ENCODE data around the gene CCDC73.
"Not testable (repeated sequence)": the region's sequence is repeated elsewhere in the genome, so short reads cannot be mapped to it uniquely, and the experiment has no call there.

Gene CCDC73

DNA sequence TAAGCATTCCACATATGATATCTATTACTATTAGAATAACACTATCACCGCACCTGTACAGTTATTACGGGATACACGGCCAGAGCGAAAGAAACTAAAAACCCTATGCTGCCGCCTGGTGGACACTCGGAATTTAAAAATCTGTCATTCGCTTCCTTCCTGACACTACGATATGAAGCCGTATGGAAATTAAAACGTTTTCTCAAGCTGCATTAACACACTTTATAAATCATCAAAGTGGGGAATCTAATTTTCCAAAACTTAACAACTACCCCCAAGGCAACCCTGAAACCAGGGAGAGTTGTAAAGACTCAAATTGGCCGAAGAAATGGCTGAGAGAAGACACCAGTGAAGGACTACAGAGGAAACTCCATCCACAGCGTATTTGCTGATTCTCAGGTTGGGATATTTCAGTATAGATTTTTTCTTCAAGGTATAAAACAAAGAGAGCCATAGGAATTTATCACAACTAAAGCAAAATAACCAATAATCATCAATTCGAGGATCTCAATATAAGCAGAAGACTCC lies 1.4 kb downstream of the CCDC73 start:
- DNase-seq = no peak

DNA sequence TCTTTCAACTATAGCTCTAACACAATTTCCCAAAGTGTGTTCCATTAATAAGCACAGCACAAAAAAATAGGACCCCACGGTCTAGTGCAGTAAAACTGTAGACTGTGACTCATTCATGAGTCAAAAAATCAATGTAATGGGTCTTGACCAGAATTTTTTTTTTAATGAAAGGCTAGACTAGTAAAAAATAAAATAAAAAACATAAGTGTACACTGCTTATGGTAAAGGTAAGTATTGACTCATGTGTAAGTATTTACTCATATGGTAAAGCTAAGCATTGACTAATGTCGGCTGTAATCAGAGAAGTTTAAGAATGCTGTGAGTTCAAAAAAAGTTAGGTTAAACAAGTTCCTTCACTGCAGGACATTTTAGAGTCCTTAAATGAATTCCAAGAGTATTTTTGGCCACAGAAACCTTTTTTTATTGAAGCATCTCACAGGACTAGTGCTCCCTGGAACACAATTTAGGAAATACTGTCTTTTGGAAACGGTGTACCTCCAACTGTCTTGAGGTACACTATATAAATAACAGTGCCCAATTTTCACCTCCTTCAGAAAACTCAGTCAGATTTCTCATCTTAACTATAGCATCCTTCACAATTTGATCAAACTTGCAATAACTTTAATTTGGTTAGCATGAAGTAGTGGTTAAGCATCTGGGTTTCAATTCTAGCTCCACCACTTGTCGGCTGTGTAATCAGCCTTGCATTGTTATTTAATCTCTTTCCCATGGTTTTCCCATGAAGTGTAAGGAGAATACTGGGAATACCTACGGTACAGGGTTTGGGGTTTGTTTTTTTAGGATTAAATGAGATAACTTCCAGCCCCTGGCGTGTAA lies 2.1 kb downstream of the CCDC73 start:
- no peak for DNase-seq

DNA sequence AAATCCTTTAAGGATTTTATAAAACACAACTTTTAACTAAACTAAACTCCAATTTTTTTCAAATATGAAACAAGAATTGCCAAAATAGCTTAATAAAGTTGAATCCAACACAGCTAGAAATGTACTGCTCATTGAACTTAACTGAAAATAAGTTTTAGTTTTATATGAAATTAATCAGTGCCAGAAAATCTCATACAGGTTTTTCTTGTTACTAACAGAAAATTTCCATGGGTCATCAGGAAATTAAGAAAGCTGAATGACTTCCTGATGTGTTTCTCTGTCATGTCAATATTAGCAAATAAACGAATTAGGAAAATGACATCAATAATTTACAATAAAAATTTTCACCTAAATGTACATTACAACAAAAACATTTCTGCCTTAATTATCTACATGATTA lies 3.5 kb downstream of the CCDC73 start:
- no peak for DNase-seq

DNA sequence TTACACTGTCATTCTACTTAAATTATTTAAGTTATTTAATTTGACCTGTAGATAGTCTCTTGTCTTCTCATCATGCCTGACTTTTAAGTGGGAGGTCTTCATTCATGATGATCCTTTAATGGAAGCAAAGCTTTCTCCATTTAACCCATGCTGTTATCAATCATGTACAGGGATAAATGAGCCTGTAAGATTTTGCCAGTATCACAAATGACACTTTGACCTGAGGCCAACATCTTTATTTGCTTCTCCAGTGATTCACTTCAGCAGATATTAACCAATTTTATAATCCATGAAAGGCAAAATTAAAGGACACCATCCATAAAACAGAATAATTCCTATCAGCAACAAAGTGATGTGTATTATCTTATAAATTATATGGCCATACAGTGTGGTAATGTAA lies 7.7 kb downstream of the CCDC73 start:
- no peak for DNase-seq

DNA sequence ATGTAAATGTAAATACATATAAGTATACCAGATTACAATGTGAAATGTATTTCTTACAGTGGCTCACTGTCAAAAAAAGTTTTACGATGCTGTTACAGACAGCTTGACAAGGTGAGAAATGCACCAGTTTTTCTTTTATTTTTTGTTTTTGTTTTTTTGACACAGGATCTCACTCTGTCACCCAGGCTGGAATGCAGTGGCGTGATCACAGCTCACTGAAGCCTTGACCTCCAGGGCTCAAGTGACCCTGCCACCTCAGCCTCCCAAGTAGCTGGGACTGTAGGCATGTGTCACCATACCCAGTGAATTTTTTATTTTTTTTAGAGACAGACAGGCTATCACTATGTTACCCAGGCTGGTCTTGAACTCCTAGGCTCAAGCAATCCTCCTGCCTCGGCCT lies 9.2 kb downstream of the CCDC73 start:
- DNase-seq = no peak

DNA sequence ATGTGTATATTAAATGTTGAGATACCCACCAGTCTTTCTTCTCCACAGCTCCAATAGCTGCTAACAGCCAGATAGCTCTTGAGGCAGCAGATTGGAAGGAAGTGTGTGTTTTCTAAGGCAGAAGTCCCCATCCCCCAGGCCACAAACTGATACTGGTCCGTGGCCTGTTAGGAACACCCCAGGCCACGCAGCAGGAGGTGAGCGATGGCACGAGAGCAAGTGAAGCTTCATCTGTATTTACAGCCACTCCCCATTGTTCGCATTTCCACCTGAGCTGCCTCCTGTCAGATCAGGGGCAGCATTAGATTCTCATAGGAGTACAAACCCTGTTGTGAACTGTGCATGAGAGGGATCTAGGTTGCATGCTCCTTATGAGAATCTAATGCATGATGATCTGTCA lies 12.7 kb downstream of the CCDC73 start:
- no peak for DNase-seq

DNA sequence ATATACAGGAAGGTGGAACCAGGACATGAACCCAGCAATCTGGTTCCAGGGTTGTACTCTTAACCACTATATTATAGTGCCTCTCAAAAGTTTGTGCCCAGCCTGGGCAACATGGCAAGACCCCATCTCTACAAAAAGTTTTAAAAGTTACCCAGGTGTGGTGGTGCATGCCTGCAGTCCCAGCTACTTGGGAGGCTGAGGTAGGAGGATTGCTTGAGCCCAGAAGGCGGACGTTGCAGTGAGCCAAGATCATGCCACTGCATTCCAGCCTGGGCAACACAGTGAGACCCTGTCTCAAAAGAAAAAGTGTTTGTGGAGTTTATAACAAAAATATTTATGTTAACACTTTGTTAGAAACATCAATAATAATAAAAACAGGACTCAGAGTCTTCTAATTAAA lies 13.6 kb downstream of the CCDC73 start:
- DNase-seq = not testable (repeated sequence)

DNA sequence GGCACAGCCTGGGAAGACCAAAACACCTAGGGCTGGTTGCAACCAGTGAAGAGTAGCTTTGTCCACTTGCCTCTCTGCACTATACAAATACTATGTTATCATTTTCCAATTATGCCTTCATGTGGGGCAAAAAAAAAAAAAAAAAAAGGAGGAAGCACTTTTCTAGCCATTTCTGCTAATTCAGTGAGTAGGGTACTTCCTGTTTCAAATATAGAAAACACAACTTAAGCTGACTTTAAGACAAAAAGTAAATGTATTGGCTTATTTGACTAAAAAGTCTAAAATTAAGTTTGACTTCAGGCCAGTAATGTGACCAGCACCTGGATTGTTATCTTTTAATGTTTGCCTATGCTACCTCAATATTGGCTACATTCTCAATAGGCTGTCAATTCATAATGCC lies 15.3 kb downstream of the CCDC73 start:
- DNase-seq = no peak

DNA sequence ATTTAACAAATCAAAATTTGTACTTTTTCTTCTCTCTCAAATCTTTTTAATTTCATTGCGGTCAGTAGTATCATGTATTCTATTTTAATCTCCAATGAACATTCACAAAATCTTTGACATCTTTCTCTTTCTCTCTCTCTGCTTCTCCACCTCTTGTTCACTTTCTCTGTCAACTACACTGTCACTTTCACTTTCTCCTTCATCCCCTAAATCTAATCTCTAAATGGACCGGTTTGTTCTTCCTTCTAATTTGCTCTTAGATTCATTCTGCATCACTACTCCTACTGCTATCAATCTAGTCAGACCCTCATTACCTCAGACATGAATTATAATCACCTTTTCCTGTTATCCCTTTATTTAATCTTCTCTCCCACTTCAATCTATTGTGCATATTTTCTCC lies 18.6 kb downstream of the CCDC73 start:
- DNase-seq = no peak

DNA sequence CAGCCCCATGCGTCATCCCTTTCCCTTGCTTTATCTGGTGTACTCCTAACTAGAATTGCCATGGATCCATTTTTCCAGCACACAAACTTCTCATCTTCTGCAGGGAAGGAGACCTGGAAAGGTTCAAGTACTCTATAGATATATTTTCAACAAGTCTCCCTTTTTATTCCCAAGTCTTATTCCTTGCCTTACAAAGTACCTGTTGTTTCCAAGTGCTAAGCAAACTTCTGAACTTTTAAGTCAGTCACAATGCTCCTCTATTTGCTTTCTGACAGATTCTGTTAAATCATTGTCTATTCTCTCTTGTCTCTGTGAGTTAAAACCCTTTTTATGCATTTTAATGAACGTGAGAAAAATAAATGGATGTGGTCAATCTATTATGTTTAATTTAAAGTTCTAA lies 20.4 kb downstream of the CCDC73 start:
- DNase-seq = no peak

DNA sequence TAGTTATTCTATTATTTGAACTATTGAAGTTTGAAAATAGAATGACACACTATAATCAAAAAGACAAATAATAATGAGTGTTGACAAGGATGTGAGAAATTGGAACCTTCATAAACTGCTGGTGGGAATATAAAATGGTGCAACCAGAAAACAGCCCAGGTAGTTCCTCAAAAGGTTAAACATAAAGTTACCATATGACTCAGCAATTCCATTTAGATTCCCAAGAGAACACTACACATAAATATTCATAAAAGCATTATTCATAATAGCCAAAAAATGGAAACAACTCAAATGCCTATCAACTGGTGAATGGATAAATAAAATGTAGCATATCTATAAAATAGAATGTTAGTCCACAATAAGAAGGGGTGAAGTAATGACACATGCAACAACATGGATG lies 21.7 kb downstream of the CCDC73 start:
- no peak for DNase-seq

DNA sequence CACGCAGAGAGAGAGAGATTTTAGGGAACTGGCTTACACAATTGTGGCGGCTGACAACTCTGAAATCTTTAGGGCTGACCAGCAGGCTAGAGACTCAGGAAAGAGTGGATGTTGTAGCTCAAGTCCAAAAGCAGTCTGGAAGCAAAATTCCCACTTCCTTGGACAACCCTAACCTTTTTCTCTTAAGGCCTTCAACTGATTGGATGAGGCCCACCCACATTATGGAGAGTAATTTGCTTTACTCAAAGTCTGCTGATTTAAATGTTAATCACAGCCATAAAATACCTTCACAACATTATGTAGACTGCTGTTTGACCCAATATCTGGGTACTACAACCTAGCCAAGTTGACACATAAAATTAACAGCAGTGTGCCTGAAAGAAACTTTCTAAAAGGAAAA lies 32.7 kb downstream of the CCDC73 start:
- not testable (repeated sequence) for DNase-seq

DNA sequence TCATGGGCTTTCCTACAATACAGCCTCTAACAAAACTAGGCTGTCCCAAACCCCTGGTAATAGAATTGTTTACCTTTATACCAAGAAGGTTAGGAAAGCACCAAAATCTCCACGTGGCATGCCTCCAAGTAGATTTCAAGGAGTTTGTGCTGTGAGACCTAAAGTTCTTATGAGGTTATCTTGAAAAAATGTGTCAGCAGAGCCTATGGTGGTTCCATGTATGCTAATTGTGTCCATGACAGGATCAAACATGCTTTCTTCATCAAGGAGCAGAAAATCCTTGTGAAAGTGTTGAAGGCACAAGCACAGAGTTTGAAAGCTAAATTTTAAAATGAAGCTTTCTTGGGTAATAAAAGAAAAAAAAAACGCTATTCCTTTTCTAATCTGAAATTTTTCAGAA lies 36.2 kb downstream of the CCDC73 start:
- DNase-seq = no peak

DNA sequence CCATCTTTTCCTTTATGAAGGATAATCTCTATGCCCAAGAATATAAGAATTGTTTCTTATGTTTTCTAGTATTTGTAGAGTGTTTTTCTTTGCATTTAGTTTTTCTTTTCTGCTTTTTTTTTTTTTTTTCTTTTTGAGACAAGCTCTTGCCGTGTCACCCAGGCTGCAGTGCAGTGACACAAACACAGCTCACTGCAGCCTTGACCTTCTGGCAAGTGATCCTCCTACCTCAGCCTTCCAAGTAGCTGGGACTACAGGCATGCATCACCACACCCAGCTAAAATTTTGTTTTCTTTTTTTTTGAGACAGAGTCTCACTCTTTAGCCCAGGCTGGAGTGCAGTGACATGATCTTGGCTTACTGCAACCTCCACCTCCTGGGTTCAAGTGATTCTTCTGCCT lies 41.3 kb downstream of the CCDC73 start:
- DNase-seq = not testable (repeated sequence)

DNA sequence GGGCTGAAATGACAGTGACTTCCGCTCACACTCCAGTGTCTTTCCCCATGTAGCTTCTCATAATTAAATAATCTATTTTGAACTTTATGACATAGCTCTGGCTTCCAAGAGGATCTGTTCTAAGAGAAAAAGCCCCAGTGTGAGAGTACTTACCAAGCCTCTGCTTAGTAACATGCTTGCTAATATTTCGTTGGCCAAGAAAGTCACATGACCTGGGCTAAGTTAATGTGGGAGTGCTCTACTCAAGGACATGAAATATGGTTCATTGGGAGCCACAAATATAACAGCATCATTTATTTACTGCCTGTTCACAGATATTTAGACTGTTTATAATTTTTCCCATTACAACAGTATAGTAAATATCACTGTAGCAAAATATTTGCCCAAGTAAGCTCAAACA lies 42.5 kb downstream of the CCDC73 start:
- DNase-seq = no peak

DNA sequence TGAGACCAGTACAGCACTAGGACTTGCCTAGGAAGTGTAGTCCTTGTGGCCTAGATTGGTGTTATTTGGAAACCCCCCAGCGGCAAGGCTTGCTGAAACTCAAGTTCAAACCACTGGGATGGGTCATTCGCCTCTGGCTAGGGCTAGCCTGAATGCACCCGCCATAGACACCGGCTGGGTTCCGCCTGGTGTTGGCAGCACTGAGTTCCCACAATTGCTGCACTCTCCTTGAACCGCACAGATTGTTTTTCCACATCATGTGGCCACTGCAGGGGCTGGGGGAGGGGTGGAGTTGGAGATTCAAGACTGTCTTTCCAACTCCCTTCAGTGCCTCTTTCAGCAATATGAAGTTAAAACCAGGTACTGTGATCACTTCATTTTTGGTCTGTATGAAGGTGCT lies 43.1 kb downstream of the CCDC73 start:
- DNase-seq = no peak

DNA sequence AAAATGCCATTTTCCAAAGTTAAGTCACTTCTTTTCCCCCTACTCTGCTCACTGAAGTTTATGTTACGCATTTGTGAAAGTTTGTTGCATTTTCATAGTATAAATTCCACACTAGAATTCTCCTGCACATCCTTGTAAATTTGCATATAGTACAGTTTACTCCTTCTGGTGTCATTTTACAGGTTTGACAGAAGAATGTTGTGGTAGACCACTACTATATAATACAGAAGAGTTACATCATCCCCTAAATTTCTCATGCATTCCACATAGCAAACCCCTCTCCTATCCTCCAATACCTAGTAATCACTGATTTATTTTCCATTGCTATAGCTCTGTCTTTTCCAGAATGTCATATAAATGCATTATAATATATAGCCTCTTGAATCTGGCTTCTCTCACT lies 64.5 kb downstream of the CCDC73 start:
- no peak for DNase-seq

DNA sequence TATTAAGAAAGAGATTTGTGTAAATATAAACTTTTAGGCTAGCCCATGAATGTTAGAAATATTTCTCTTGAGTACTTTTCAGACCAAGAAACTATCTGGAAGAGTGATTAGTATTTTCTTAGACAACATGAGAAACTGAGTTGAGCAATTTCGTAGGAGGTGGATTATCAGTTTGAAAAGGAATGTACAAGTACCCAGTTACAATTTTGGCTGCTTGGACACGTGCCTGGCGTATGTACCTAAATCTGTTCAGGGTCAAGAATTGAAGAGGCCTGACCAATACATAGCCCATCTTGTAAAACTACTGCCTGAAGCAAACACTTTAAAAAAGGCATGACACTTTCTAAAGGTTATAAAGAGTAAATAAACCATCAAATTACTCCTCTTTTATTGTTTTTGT lies 71.1 kb downstream of the CCDC73 start:
- DNase-seq = no peak

DNA sequence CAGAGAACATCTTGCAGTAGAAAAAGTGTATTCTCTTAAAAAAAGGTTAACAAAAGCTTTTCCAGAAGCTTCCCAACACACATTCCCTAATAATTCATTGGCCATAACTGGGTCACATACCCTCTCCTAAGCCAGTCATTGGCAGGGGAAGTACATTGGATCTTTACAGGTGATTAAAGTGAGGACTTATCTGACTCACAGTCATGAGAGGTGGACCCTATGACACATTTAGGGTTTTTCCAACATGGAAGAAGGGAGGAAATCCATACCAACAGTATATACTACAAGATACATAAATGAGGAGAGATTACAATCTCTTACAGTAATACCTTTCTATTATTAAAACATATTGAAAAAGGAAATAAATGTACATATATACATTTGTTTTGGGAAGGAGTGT lies 72.2 kb downstream of the CCDC73 start:
- DNase-seq = no peak

DNA sequence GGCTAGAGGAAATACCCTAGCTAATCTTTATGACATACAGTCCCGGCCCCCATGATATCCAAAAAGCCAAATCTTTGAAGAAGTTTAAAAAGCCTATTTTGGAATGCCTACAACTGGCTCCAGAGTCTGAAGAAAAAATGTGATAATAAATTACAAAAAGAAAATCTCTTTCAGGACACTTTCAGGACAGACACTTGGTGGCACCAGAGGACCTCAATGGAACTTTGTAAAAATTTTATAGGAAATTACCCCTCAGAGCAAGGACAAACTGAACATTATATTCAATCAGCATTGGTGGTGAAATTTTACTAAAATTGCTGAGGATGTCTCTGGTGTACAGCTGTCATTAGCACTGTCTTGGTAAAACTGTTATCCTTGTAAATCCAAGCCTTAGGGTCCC lies 81.0 kb downstream of the CCDC73 start:
- no peak for DNase-seq

DNA sequence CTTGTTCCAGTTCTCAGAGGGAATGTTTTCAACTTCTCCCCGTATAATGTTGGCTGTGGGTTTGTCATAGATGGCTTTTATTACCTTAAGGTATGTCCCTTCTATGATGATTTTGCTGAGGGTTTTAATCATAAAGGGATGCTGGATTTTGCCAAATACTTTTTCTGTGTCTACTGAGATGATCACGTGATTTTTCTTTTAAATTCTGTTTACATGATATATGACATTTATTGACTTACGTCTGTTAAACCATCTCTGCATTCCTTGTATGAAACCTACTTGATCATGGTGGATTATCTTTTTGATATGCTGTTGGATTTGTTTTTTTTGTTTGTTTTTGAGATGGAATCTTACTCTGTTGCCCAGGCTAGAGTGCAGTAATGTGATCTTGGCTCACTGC lies 85.5 kb downstream of the CCDC73 start:
- DNase-seq = not testable (repeated sequence)

DNA sequence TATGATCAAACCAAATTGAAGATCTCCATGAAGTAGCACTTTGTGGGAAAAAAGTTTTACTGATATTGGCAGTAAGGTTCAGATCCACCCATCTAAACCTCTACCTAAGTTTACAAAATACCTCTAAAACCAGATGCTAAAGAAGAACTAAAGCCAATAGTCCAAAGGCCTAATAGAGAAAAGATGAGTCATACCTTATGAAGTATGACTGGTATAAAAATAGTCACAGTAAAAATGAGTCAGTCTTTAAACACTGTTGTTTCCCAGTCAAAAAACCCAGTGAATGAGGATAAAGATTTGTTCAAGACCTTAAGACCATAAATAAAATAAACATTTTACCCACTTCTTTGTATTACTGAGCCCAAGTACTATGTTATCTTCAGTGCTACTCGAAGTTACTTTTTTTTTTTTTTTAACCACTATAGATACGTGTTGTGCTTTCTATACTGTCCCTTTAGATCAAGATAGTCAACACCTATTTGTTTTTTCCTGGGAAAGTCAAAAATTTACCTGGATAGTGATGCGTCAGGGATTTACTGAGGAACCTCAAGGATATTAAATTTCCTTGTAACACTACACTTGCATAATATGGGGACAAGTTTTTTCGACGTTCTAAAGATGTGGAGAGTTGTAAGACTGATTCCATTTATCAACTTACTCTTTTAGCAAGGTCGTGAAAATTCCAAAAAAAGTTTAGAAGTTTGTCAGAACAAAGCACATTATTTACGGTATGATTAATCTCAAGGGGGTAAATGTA lies 87.3 kb downstream of the CCDC73 start:
- DNase-seq = no peak

DNA sequence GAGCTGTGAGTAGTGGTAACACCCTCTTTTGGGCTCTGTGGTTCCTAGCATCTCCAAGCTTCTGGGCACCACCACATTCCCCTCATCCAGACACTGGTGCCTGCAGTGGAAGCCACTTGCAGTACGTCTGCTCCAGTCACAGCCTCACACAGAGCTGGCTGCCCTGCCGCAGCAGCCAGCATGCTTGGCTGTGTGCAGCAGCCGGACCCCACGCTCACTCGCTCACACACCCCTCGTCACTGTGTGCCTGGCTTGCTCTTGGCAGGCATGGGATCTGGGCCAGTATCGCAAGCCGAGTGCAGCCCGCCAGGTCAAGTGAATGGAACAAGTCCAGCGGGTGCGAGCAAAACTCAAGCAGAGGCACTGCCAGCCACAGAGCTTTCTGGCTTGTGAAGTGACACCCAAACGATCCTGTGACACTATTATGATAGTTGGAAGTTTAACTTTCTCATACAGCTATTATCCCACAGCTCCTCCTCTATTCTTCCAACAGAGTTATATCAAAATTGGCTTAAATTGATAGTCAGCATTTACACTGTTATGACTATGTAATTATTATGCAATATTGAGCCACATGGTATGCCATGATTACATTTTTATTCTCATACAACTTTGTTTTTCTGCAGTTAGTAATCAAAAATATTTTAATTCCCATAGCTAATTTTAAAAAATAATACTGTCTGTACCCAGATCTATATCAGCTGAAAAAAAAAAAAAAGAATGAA lies 89.0 kb downstream of the CCDC73 start:
- DNase-seq = no peak

DNA sequence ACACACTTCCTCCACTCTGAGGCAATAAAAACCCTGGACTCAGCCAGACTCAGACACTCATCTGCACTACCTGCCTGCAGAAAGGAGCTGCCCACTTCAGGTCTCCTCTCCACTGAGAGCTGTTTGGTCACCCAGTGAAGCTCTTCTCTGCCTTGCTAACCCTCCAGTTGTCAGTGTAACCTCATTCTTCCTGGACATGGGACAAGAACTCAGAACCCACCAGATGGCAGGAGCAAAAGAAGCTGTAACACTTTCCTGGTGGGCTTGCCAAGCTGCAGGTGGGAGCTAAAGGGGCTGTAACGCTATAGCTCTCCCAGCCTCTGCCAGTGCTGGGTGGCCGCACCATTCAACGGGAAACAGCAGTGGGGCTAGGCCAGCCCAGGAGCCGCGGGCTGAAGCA lies 89.7 kb downstream of the CCDC73 start:
- DNase-seq = no peak
